HUES6 (cell line): ENCODE data around the gene MAS1.
"Not testable (repeated sequence)": the region's sequence is repeated elsewhere in the genome, so short reads cannot be mapped to it uniquely, and the experiment has no call there.

Source experiments
- H3K27ac ChIP-seq: 2 replicates; pipeline ENCODE4 v1.7.0; 2013; ENCODE audit warnings: low read depth, mild to moderate bottlenecking, low read length, inconsistent platforms
- H3K27me3 ChIP-seq: 2 replicates; pipeline ENCODE4 v1.6.1; 2013; ENCODE audit warnings: low read length; ENCODE audit not compliant: control insufficient read depth, insufficient read depth
- H3K36me3 ChIP-seq: 2 replicates; pipeline ENCODE4 v1.6.1; 2013; ENCODE audit warnings: low read length; ENCODE audit not compliant: control insufficient read depth, insufficient read depth
- H3K4me1 ChIP-seq: 2 replicates; pipeline ENCODE4 v1.6.1; 2013; ENCODE audit warnings: low read length; ENCODE audit not compliant: control insufficient read depth, insufficient read depth
- H3K4me3 ChIP-seq: 2 replicates; pipeline ENCODE4 v1.5.1; 2013; ENCODE audit warnings: low read depth, low read length
- H3K9ac ChIP-seq: one replicate; pipeline ENCODE4 v1.6.1; 2013; ENCODE audit warnings: mild to moderate bottlenecking, low read length
- H3K9me3 ChIP-seq: 2 replicates; pipeline ENCODE4 v1.6.1; 2013; ENCODE audit warnings: low read depth, low read length; ENCODE audit not compliant: control insufficient read depth, insufficient read depth

Gene MAS1

DNA sequence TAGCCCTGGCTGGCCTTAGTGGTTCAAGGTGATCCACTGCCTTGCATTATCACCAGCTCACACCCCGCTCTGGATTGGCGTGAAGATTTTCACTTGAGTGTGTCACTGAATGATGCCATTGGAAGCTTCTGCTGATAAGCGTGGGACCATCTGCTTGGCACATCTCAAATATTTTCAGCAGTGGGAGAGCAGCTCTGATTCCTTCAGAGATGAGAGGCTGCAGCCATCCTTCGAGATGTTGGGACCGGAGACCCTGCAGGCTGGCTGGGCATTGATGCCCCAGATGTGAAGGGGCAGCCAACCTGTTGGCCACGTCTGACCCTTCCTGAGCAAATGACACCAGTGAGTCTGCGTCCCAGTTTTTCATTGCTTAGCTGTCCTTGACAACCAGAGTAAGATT lies at the start of gene MAS1:
Gene MAS1, plus strand, starts transcription at position 197 of the 400 bp plus-strand sequence. CDS start 15,968 bp downstream, outside the sequence.
- H3K27me3 ChIP-seq: peaks cover 9% of the 10 kb centered on the region; the same call in 1 of the 2 replicates
- no peaks in the 10 kb centered on the region; the same call in 1 of the 2 replicates for H3K4me1 ChIP-seq
- H3K27ac ChIP-seq: no peak within 1 kb of the TSS
- H3K4me3 ChIP-seq: no peak within 1 kb of the TSS
- H3K36me3 ChIP-seq: no peaks in the 10 kb centered on the region
- H3K9me3 ChIP-seq: no peaks in the 10 kb centered on the region
- no peak within 1 kb of the TSS for H3K9ac ChIP-seq

DNA sequence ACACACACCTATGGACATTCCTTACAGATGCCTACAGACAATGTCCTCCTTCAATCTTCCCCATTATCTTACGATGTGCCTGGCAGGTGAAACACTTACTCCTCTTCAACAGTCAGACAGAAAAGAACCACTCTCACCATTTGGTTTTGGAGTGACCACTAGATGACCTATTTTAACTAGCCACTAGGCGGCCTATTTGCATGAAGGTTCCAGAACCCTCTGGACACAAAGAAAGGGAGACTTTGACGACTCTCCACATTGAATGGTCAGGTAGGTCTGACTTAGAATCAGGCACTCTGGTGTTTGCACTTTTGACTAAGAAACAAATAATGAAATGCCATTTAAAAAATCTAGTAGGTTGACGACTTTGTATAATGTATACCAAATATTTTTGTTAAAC lies 48.8 kb upstream of the MAS1 start:
- Histone ChIP-seq H3K9ac (no peak overlapping the region), H3K9me3 (no peaks in the 10 kb centered on the region), H3K4me3 (no peak overlapping the region), H3K27me3 (no peaks in the 10 kb centered on the region), H3K4me1 (peaks cover 6% of the 10 kb centered on the region; the same call in 1 of the 2 replicates), H3K27ac (no peak overlapping the region), H3K36me3 (no peaks in the 10 kb centered on the region)

DNA sequence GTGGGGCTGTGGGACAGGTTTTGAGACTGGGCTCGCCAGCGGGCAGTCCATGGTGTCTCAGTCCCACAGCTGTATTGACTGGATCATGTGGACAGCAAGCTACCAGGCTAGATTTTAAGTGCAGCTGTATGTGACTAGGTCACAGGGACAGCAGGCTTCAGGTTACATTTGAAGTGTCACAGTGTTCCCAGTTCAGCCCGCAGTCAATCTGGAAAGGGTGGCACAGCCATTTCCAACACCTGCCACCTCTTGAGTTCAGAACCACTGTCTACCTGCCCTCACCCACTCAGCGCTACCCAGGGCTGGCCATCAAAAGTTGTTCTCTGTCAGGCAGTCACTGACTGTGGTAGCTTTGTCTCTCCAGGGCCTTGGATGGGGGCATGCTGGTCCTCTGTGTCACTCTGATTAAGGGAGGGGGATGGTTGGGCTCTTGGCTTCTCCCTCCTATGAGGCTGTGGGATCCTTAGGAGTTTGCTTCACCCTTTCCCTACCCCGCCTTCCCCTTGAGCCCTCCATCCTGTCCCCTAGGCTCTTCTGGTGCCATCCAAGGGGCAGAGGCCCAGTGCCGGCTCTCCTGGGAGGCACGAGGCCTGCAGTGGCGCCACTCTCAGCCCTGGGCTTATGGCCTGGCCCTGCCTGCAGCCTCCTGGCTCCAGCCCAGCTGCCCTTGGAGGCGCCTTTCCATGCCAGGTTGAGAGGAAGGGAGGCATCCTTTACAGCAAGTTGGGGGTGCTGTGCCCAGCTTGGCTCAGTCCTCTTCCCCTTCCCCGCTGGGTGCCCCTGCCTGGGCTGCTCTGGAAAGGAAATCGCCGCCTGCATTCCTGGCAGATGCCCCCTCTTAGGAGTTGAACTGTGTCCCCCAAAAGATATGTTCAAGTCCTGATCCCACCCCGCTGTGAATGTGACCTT lies 45.8 kb upstream of the MAS1 start:
- H3K4me3 ChIP-seq: no peak overlapping the region
- peaks cover 14% of the 10 kb centered on the region for H3K9me3 ChIP-seq
- no peaks in the 10 kb centered on the region for H3K36me3 ChIP-seq
- no peaks in the 10 kb centered on the region for H3K27me3 ChIP-seq
- no peak overlapping the region for H3K27ac ChIP-seq
- no peaks in the 10 kb centered on the region for H3K4me1 ChIP-seq
- no peak overlapping the region for H3K9ac ChIP-seq

DNA sequence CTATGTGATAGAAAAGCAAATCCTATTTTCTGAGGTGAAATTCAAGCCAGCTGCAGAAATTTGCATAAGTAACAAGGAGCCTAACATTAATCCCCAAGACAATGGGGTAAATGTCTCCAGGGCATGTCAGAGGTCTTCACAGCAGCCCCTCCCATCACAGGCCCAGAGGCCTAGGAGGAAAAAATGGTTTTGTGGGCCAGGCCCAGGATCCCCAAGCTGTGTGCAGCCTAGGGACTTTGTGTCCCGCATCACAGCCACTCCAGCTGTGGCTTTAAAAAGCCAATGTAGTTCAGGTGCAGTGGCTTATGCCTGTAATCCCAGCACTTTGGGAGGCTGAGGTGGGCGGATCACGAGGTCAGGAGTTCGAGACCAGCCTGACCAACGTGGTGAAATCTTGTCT lies 42.2 kb upstream of the MAS1 start:
- H3K27ac ChIP-seq, H3K4me3 ChIP-seq, H3K4me1 ChIP-seq, H3K27me3 ChIP-seq, H3K36me3 ChIP-seq, H3K9ac ChIP-seq: not testable (repeated sequence)
- H3K9me3 ChIP-seq: peaks cover 14% of the 10 kb centered on the region

DNA sequence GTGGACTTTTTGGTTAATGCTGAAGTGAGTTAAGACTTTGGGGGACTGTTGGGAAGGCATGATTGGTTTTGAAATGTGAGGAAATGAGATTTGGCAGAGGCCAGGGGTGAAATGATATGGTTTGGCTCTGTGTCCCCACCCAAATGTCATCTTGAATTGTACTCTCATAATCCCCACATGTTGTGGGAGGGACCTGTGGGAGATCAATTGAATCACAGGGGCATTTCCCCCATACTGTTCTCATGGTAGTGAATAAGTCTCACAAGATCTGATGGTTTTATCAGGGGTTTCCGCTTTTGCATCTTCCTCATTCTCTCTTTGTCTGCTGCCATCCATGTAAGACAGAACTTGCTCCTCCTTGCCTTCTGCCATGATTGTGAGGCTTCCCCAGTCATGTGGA lies 40.9 kb upstream of the MAS1 start:
- H3K9me3 ChIP-seq: peaks cover 14% of the 10 kb centered on the region
- not testable (repeated sequence) for H3K36me3 ChIP-seq, H3K4me1 ChIP-seq, H3K27ac ChIP-seq, H3K4me3 ChIP-seq, H3K27me3 ChIP-seq, H3K9ac ChIP-seq

DNA sequence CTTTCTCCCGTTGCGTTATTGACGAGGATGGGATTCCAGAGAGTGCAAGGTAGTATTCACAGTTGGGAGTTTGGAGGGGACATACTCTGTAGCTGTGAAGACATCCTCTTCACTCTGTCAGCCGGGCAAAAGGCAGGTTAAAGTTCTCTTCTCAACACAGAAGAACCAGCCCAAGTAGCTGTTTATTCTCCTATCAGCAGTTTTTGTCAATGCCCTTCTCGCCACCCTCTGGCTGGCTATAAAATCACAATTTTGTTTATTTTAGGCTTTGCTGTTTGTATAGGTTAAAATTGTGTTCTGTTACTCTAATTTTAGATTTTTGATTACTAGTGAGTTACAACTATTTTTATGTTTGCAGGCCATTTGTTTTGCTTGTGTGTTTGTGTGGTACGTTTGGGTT lies 37.9 kb upstream of the MAS1 start:
- Histone ChIP-seq H3K4me1 (no peaks in the 10 kb centered on the region), H3K36me3 (no peaks in the 10 kb centered on the region), H3K4me3 (no peak overlapping the region), H3K9me3 (peaks cover 10% of the 10 kb centered on the region), H3K9ac (no peak overlapping the region), H3K27me3 (no peaks in the 10 kb centered on the region), H3K27ac (no peak overlapping the region)

DNA sequence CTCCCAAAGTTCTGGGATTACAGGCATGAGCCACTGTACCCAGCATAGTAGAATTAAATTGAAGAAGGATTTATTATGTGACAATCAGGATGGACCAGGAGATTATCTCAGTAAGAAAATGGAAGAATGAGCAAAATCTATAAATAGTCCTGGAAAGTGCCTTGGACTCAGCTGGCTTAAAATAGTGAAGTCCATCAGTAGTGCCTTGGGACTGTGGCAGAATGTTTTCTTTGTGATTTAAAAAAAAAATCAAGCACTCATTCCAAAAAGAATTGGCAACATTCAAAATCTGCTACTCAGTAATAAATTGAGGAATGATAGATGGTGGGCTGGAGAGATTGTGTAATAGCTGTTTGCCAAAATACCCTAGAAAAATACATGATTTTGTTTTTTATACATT lies 37.0 kb upstream of the MAS1 start:
- H3K36me3 ChIP-seq: no peaks in the 10 kb centered on the region
- H3K27me3 ChIP-seq: no peaks in the 10 kb centered on the region
- H3K4me3 ChIP-seq: no peak overlapping the region

DNA sequence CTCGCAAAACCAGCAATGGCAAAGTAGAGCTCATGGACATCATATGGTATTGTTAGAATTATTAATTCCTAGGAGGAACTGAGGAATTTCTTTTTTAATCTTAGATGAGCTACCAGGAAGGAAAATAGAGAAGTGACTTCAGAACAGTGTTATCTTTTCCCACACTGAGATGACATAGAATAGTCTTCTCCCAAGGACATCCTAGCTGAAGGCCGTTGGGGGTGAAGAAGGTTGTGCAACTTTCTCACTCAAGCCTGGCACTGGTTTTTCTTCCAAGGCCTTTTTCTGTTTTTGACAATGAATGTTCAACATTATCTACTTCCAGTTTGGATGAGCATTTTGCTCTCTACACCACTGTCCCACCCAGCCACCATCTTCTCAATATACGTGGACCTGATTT lies 35.8 kb upstream of the MAS1 start:
- no peaks in the 10 kb centered on the region for H3K4me1 ChIP-seq
- H3K27ac ChIP-seq: no peak overlapping the region
- no peak overlapping the region for H3K9ac ChIP-seq
- no peaks in the 10 kb centered on the region for H3K9me3 ChIP-seq
- H3K4me3 ChIP-seq: no peak overlapping the region
- no peaks in the 10 kb centered on the region for H3K36me3 ChIP-seq
- no peaks in the 10 kb centered on the region for H3K27me3 ChIP-seq

More for the DNA sequence above, 37.0 kb upstream of the MAS1 start:
- Histone ChIP-seq H3K4me1 (no peaks in the 10 kb centered on the region), H3K27ac (no peak overlapping the region), H3K9me3 (peaks cover 7% of the 10 kb centered on the region), H3K9ac (no peak overlapping the region)

DNA sequence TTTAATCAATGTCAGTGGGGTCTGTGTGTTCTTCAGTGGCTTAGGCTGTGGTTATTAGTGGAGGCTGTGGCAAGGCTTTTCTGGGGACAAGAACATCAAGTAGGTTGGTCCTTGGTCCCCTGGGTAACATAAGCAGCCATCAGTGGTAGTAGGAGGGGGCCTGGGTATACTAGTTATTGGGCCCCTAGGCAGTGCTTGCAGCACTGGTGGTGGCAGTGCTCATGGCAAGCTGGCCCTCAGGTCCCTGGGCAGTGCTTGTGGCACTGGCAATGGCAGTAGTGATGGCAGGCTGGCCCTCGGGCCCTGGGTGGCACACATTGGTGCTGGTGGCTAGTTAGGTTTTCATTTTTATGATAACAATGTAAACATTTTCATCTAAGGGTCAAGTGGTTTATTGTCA lies 32.5 kb upstream of the MAS1 start:
- H3K9ac ChIP-seq: no peak overlapping the region
- H3K36me3 ChIP-seq: no peaks in the 10 kb centered on the region
- no peak overlapping the region for H3K4me3 ChIP-seq
- H3K27me3 ChIP-seq: no peaks in the 10 kb centered on the region
- H3K4me1 ChIP-seq: no peaks in the 10 kb centered on the region
- H3K27ac ChIP-seq: no peak overlapping the region
- no peaks in the 10 kb centered on the region for H3K9me3 ChIP-seq

DNA sequence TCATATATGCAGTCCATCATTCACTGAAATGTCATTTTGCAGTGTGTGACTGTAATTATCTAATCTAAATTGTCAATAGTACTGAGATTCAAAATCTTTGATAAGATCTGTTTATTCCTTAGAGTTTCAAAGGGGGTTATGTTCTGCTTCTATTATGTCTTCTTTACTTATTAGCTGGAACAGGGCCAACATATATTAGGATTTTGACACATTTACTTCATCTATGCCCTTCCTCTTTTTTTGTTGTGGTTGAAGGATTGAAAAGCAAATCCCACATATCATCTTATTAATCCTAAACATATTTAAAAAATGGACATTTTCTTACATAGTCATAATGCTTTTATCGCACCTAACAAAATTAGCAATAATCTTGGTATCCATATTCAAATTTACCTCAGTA lies 30.3 kb upstream of the MAS1 start:
- no peaks in the 10 kb centered on the region for H3K36me3 ChIP-seq
- no peak overlapping the region for H3K27ac ChIP-seq
- H3K9me3 ChIP-seq: no peaks in the 10 kb centered on the region
- H3K27me3 ChIP-seq: no peaks in the 10 kb centered on the region
- no peak overlapping the region for H3K4me3 ChIP-seq
- no peak overlapping the region for H3K9ac ChIP-seq
- no peaks in the 10 kb centered on the region for H3K4me1 ChIP-seq

DNA sequence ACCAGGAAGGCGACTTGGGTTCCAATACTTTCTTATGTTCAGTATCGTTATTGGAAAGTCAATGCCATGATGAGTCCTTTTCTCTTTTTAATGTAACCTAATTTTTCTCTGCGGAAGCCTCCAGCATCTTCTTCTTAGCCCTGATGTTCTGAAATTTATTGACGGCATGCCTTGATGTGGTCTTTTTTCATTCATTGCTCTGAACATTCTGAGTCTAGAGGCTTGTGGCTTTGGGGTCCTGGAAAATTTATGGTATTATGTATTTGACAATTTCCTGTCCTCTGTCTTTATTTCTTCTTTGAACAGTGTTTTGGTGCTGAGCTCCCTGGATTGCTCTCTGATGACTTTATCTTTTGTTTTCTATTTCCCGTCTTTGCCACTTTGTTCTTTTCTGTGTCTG lies 28.7 kb upstream of the MAS1 start:
- Histone ChIP-seq H3K4me1 (no peaks in the 10 kb centered on the region), H3K36me3 (no peaks in the 10 kb centered on the region), H3K27me3 (no peaks in the 10 kb centered on the region), H3K9ac (no peak overlapping the region), H3K4me3 (no peak overlapping the region), H3K27ac (no peak overlapping the region), H3K9me3 (no peaks in the 10 kb centered on the region)
